ENCODE results near the gene FAM78B.

DNA sequence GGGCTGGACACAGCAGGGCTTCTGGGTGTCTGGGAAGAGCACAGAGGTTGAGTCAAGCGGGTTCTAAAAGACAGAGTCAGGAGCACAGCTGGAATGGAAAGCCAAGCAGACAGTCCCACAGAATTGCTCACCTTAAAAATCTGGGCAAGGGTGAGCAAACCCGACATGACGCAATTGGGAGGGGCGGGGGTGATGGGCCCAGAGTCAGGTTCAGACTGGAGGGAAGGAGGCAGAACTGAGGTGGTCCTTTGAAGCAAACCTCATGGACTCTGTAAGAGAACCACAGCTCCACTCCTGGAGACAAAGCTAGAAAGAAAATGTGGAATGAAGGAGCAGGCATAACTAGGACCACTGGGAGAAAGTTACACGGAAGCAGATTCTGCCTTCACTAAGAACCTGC, 49.0 kb downstream of the FAM78B start:
- TF ChIP-seq EZH2 (IDR thresholded peaks at IDR 0.05; ENCODE audit: borderline replicate concordance, low read length), result no peak
- no peak for TF ChIP-seq CTCF (IDR thresholded peaks at IDR 0.05; ENCODE audit: low read length)

Measured in OCI-LY1 (cell line).